Ovary (tissue), 9 donors: ENCODE results near the gene KSR1. TPM values are rescaled to one million over a fixed set of nuclear protein-coding genes. Genes with fewer than 3 reads are reported as not detected.

ENCODE experiments used
- DNase-seq, 5 donors: peaks; one replicate each; pipeline ENCODE4 v3.0.0-alpha.2; 2019 to 2020
- H3K27ac ChIP-seq, 2 donors: fragments of 200-600 bp; one replicate each; pipeline versions ENCODE4 v1.5.1 to v1.8.0; 2019 to 2022
- H3K27me3 ChIP-seq: fragments of 200-600 bp; one replicate; pipeline ENCODE4 v1.8.0; 2022
- H3K36me3 ChIP-seq: fragments of 200-600 bp; sonication (generic); one replicate; pipeline ENCODE4 v1.5.1; 2019
- H3K4me1 ChIP-seq: one replicate; pipeline ENCODE4 v1.8.1; 2013; ENCODE audit warnings: mild to moderate bottlenecking, moderate library complexity; ENCODE audit not compliant: insufficient read depth
- H3K4me3 ChIP-seq: fragments of 200-600 bp; sonication (generic); one replicate; pipeline ENCODE4 v1.5.1; 2017
- H3K9me3 ChIP-seq, 2 donors: fragments of 200-600 bp in 1 of 2; sonication (generic) in 1 of 2; one replicate each; pipeline versions ENCODE4 v1.5.1 to v1.8.1; 2013 to 2019; ENCODE audit warnings: mild to moderate bottlenecking in 1 of 2, moderate library complexity in 1 of 2
- CTCF ChIP-seq, 3 donors: fragments of 450-650 bp in 2 of 3; fragments of 200-600 bp in 1 of 3; IDR thresholded peaks; one replicate each; pipeline versions ENCODE4 v1.5.1 to v1.8.0; 2016 to 2022; ENCODE audit warnings: antibody characterized with exemption in 3 of 3, mild to moderate bottlenecking in 1 of 3
- EP300 ChIP-seq: sonication (generic); formaldehyde crosslinking; IDR thresholded peaks from one replicate; pipeline ENCODE4 v1.6.1; 2017; ENCODE audit warnings: antibody characterized with exemption
- POLR2A ChIP-seq: fragments of 450-650 bp; IDR thresholded peaks from one replicate; pipeline ENCODE4 v1.6.1; 2017; ENCODE audit warnings: antibody characterized with exemption, mild to moderate bottlenecking, moderate library complexity
- WGBS, 3 donors: extraction: QIAGEN DNeasy Blood & Tissue Kit in 1 of 3; methylation state at CpG; one replicate each; pipeline versions ENCODE4 v1.1.5 to v1.1.7; 2013 to 2017; 5-methylcytosine and 5-hydroxymethylcytosine counted together
- intact Hi-C, 4 donors: fragments of 100-400 bp; cut with DNase I; formaldehyde crosslinking; loops; one replicate each; pipeline versions ENCODE4 v1.11.0 to v1.15.1; 2022 to 2023
- polyA plus RNA-seq, 2 donors: library from polyadenylated mRNA; stranded (reverse); fragments of 200-250 nt in 1 of 2; fragments of 350-450 nt in 1 of 2; fragmentation: Illumina TruSeq in 1 of 2; extraction: RNeasy Lipid Tissue Mini Kit (QIAGEN cat#74804) in 1 of 2; gene quantifications; one replicate each; pipeline ENCODE4 v1.2.3, GENCODE V29; 2013 to 2014
- total RNA-seq, 7 donors: library from RNA; depleted of rRNA in 2 of 7; stranded (reverse); fragments of >200 nt in 2 of 7; fragmentation: NEBNext Ultra II Directional in 3 of 7; extraction: Animal tissue kit (Norgen Biotek cat#: 25700) in 3 of 7; gene quantifications; one replicate each; pipeline versions ENCODE4 v1.1.0 to v1.2.4, GENCODE V29; 2016 to 2023
- donor health status: DM: no; HTN: no; CAD: no; lungs with moderate emphysema.
- donor health status: DM: no; HTN: no; CAD: no.
- donor health status: Bipolar disorder and iron deficiency.
- donor health status: DM: yes; HTN: yes; CAD: no.
- donor health status: DM: no; HTN: no; CAD: no.
- donor health status: DM: yes; HTN: yes; CAD: no.

KSR1 gene
- total and polyA plus RNA-seq, 9 donors: 27.7 to 84.8 (median 39.5) TPM

GRCh38 chr17:27512031-27512430, 55.8 kb downstream of the KSR1 start:
- Histone ChIP-seq H3K9me3 (no peaks in the 10 kb centered on the region), H3K27ac (no peak overlapping the region), H3K4me1 (peaks cover 4% of the 10 kb centered on the region), H3K36me3 (no peaks in the 10 kb centered on the region), H3K27me3 (no peaks in the 10 kb centered on the region), H3K4me3 (no peak overlapping the region)
- no peak for TF ChIP-seq POLR2A
- no peak for TF ChIP-seq EP300
- TF ChIP-seq CTCF (IDR thresholded peaks at IDR 0.05): no peak
- DNase-seq: no peak
- WGBS, 3 donors: 48 to 57% (median 52%) methylated on average over 2 of the region's 2 CpGs
- intact Hi-C loops: no loop called here

GRCh38 chr17:27512511-27513346, 56.5 kb downstream of the KSR1 start:
- Histone ChIP-seq H3K36me3 (no peaks in the 10 kb centered on the region), H3K27ac (no peak overlapping the region), H3K4me3 (no peak overlapping the region), H3K4me1 (peaks cover 4% of the 10 kb centered on the region), H3K9me3 (no peaks in the 10 kb centered on the region), H3K27me3 (no peaks in the 10 kb centered on the region)
- no peak for DNase-seq
- WGBS, 3 donors: 67 to 80% (median 79%) methylated on average over 15 of the region's 15 CpGs
- TF ChIP-seq CTCF (IDR thresholded peaks at IDR 0.05): no peak
- no peak for TF ChIP-seq POLR2A
- TF ChIP-seq EP300: no peak
- intact Hi-C loops: no loop called here

- DNase-seq: no peak
- Histone ChIP-seq H3K4me1 (peaks cover 4% of the 10 kb centered on the region), H3K9me3 (no peaks in the 10 kb centered on the region), H3K27ac (no peak overlapping the region), H3K36me3 (no peaks in the 10 kb centered on the region), H3K27me3 (no peaks in the 10 kb centered on the region), H3K4me3 (no peak overlapping the region)
- WGBS, 3 donors: 60 to 79% (median 72%) methylated on average over 8 of the region's 8 CpGs
- intact Hi-C loops: no loop called here
- TF ChIP-seq POLR2A: no peak
- no peak for TF ChIP-seq EP300
- TF ChIP-seq CTCF (IDR thresholded peaks at IDR 0.05): no peak
These were observed 57.6 kb downstream of the KSR1 start for GRCh38 chr17:27513849-27514248.

GRCh38 chr17:27514595-27515413, 58.6 kb downstream of the KSR1 start:
- Histone ChIP-seq H3K9me3 (no peaks in the 10 kb centered on the region), H3K4me1 (peaks cover 4% of the 10 kb centered on the region), H3K27me3 (no peaks in the 10 kb centered on the region), H3K4me3 (no peak overlapping the region), H3K27ac (no peak overlapping the region), H3K36me3 (no peaks in the 10 kb centered on the region)
- intact Hi-C loops: no loop called here
- 88 to 89% (median 89%) methylated on average over 7 of the region's 7 CpGs for WGBS, 3 donors
- no peak for DNase-seq
- TF ChIP-seq POLR2A: no peak
- no peak for TF ChIP-seq EP300
- no peak for TF ChIP-seq CTCF (IDR thresholded peaks at IDR 0.05)
